ENCODE measurements around the gene CTSG.
A peak's percentile ranks its signal among the peaks of the same experiment; 100 is the strongest.
"Not testable (repeated sequence)": the region's sequence is repeated elsewhere in the genome, so short reads cannot be mapped to it uniquely, and the experiment has no call there.

The CTSG gene

GRCh38 chr14:24549064-24549463 is 27.0 kb downstream of the CTSG start:
- not testable (repeated sequence) for FAIRE-seq; DNase-seq (ENCODE audit: low spot score)

GRCh38 chr14:24542346-24542936 is 33.6 kb downstream of the CTSG start:
- DNase-seq (ENCODE audit: low spot score): no peak
- FAIRE-seq: peak; percentile 53

GRCh38 chr14:24535737-24536136 is 40.3 kb downstream of the CTSG start:
- DNase-seq (ENCODE audit: low spot score): no peak

GRCh38 chr14:24534286-24534685 is 41.8 kb downstream of the CTSG start:
- no peak for DNase-seq (ENCODE audit: low spot score)

More at GRCh38 chr14:24535737-24536136, 40.3 kb downstream of the CTSG start:
- FAIRE-seq: no peak

GRCh38 chr14:24525877-24526620 is 50.0 kb downstream of the CTSG start:
- not testable (repeated sequence) for FAIRE-seq; DNase-seq (ENCODE audit: low spot score)

More at GRCh38 chr14:24534286-24534685, 41.8 kb downstream of the CTSG start:
- FAIRE-seq: no peak
